GM12874 (cell line): Measurements from ENCODE around the gene PSEN2.

Experiments used
- CTCF ChIP-seq: IDR thresholded peaks from 2 replicates; pipeline ENCODE4 v1.5.1; 2011; ENCODE audit warnings: low read depth, mild to moderate bottlenecking, control low read depth, low read length, moderate library complexity; ENCODE audit not compliant: insufficient read depth

Gene PSEN2

GRCh38 chr1:226871636-226872327, 1.4 kb downstream of the PSEN2 start:
- no peak for TF ChIP-seq CTCF

GRCh38 chr1:226872437-226872836, 2.0 kb downstream of the PSEN2 start:
- no peak for TF ChIP-seq CTCF

- no peak for TF ChIP-seq CTCF
Measured at GRCh38 chr1:226873771-226874578, 3.6 kb downstream of the PSEN2 start.

DNA sequence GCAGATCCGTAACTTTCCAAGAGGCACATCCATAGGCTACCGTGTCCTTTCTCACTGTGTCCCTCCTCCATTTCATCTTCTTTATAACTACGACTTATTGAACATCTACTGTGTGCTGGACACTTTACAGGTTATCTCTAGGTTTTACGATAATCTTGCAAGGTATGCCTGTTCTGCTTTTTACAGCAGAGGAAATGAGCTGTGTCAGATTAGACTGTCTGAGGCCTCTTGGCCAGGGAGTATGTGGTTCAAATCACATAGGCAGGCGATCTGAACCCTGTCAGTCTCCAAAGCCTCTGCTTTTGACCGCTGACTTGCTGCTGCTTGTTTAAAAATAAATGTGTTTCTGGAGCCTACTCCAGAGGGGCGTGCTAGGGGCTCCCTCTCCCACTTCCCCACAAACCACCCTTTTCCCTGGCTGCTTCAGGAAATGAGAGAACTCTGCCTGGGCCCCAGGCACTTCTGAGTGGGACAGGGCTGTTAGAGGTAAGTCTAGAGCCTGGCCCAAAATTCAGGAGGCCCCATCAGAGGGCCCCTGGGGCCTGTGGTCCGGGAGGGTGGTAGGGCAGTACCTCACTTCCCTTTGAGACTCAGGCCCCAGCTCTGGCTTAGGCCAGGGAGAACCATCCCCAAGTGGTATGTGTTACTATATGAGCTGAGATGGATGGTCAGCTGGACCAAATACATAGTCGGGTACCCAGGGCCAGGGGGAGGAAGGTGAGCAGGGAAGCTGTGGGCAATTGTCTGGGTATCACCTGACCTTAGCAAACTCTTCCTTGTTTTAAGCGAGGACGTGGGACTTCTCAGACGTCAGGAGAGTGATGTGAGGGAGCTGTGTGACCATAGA, 4.4 kb downstream of the PSEN2 start:
- no peak for TF ChIP-seq CTCF

DNA sequence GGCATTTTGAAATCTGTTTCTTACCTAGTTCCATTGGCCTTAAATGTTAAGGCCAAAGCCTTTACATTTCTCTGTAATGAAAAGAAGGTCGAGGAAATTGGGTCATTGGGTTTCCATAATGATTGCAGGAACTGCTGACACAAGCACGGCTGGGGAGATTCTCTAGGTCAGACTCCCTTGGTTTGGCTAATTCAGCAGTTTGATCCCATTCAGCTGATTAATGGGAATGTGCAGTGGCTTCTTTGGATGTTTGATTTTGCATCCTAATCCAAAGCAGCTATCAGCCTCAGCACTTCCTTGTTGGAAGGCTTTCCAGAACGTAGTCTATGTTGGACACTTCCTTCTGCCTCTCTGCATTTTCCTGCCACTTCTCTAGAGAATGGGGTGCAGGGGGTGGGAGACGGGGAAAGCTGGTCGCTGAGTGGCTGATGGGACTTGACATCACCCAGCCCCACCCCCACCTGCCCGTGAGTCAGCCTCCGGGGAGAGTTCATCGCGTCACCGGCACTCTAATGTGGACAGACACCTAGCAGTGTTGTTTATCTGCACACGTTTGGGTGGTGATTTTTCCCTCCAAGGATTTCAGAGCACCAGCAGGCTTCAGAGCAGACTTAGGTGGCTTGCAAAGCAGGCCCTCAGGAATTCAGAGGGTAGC, 5.4 kb downstream of the PSEN2 start:
- TF ChIP-seq CTCF: no peak

- no peak for TF ChIP-seq CTCF
Measured at GRCh38 chr1:226877669-226878068, 7.3 kb downstream of the PSEN2 start.
